Smooth muscle cell (in vitro differentiated cells): ENCODE results near the gene COMMD9. TPM values are rescaled to one million over a fixed set of nuclear protein-coding genes. Genes with fewer than 3 reads are reported as not detected.
A peak's percentile ranks its signal among the peaks of the same experiment; 100 is the strongest.

Experiments used
- DNase-seq: peaks from one replicate; lab custom pipeline; 2025; ENCODE audit not compliant: unreplicated experiment; lab: John Stamatoyannopoulos, UW
- H2AFZ ChIP-seq: fragments of 200-600 bp; sonication (generic); 2 replicates; pipeline ENCODE4 v1.6.0; 2016; ENCODE audit warnings: antibody characterized with exemption, low read depth, mild to moderate bottlenecking
- H3F3A ChIP-seq: fragments of 200-600 bp; sonication (generic); 2 replicates; pipeline ENCODE4 v1.6.0; 2017; ENCODE audit warnings: antibody characterized with exemption, low read depth
- H3K27ac ChIP-seq: fragments of 200-600 bp; sonication (generic); 2 replicates; pipeline ENCODE4 v1.5.1; 2016; ENCODE audit warnings: low read depth, mild to moderate bottlenecking
- H3K27me3 ChIP-seq: fragments of 200-600 bp; sonication (generic); 2 replicates; pipeline ENCODE4 v1.6.1; 2016; ENCODE audit warnings: low read depth, mild to moderate bottlenecking
- H3K36me3 ChIP-seq: fragments of 200-600 bp; sonication (generic); 2 replicates; pipeline ENCODE4 v1.5.1; 2016; ENCODE audit warnings: low read depth
- H3K4me1 ChIP-seq: fragments of 200-600 bp; sonication (generic); 2 replicates; pipeline ENCODE4 v1.5.1; 2016; ENCODE audit warnings: low read depth
- H3K4me2 ChIP-seq: fragments of 200-600 bp; sonication (generic); 2 replicates; pipeline ENCODE4 v1.6.0; 2016; ENCODE audit warnings: mild to moderate bottlenecking
- H3K4me3 ChIP-seq: fragments of 200-600 bp; sonication (generic); 2 replicates; pipeline ENCODE4 v1.5.1; 2016; ENCODE audit warnings: mild to moderate bottlenecking
- H3K79me2 ChIP-seq: fragments of 200-600 bp; sonication (generic); 2 replicates; pipeline ENCODE4 v1.6.0; 2016; ENCODE audit warnings: low read depth, mild to moderate bottlenecking
- H3K9ac ChIP-seq: fragments of 200-600 bp; sonication (generic); 2 replicates; pipeline ENCODE4 v1.6.0; 2016; ENCODE audit warnings: low read depth
- H3K9me3 ChIP-seq: fragments of 200-600 bp; sonication (generic); replicated peaks from 2 replicates; pipeline ENCODE4 v1.5.1; 2016; ENCODE audit warnings: low read depth
- H4K20me1 ChIP-seq: fragments of 200-600 bp; sonication (generic); 2 replicates; pipeline ENCODE4 v1.6.0; 2016; ENCODE audit warnings: low read depth
- WGBS: methylation state at CpG from one replicate; pipeline ENCODE4 v1.1.7; 2016; ENCODE audit warnings: low lambda C conversion rate; 5-methylcytosine and 5-hydroxymethylcytosine counted together
- polyA plus RNA-seq: library from polyadenylated mRNA; unstranded; fragments of >200 nt; fragmentation: Nextera tagmentation; extraction: Ambion mirVana; gene quantifications from 2 replicates; pipeline ENCODE4 v1.2.1, GENCODE V29; 2016
- total RNA-seq: library from RNA; depleted of rRNA; stranded (reverse); fragments of >200 nt; gene quantifications from 2 replicates; pipeline ENCODE4 v1.2.3, GENCODE V29; 2014
- TF ChIP-seq, protein P1 (sequence below): fragments of 200-600 bp; sonication (generic); IDR thresholded peaks from 2 replicates; pipeline ENCODE4 v1.5.1; 2017; ENCODE audit warnings: borderline replicate concordance, mild to moderate bottlenecking, antibody characterized with exemption; ENCODE audit not compliant: insufficient read depth, poor library complexity, severe bottlenecking

Gene COMMD9
- total and polyA plus RNA-seq, 2 experiments from 2014 or later, result 35.9 to 83.0 TPM

DNA sequence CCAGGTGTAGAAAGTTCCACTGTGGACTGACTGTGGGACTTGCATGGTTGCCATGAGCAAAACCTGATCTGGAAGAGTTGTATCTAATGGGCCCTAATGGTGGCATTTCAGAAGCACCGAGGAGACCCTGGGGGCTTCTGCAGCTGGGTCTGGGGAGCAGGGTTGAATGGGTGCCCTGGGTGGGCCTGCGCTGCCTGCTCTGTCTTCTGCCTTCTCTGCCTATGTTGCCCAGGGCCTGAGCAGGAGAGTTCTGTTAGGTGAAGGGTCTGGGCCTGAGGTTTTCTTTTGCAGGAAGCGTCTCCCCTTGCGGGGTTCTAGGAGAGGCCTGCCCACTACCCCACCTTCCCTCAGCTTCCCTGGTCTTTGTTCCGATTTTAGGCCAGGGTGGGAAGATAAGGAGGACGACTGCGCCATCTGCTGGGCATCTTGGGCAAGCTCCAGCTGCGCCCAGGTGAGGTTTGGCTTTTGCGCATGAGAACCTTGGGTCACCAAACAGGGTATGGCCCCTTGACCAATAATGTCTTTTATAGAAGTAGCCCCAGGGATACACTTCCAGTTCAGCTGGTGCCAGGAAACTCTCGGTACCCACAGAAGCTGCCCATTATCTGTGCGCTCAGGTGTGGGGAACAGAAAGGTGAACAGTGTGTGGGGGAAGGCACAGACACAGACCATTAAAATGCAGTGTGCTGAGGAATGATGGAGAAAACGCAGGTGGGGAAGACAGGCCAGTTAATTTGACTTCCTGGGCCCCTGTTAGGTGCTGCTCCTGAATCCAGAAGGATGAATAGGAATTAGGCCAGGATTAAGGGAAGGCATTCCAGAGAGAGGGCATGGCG lies 23.2 kb downstream of the COMMD9 start:
- Histone ChIP-seq H3K4me3 (no peak overlapping the region), H2AFZ (no peak overlapping the region), H3K79me2 (no peaks in the 10 kb centered on the region), H3K27ac (no peak overlapping the region), H3K27me3 (peaks cover 15% of the 10 kb centered on the region), H4K20me1 (no peaks in the 10 kb centered on the region), H3F3A (no peaks in the 10 kb centered on the region), H3K4me1 (peaks cover 5% of the 10 kb centered on the region), H3K9ac (no peak overlapping the region), H3K36me3 (no peaks in the 10 kb centered on the region), H3K9me3 (no peaks in the 10 kb centered on the region), H3K4me2 (no peak overlapping the region)
- DNase-seq, result no peak
- 28% methylated on average over 13 of the region's 13 CpGs for WGBS
- TF ChIP-seq, protein P1, sequence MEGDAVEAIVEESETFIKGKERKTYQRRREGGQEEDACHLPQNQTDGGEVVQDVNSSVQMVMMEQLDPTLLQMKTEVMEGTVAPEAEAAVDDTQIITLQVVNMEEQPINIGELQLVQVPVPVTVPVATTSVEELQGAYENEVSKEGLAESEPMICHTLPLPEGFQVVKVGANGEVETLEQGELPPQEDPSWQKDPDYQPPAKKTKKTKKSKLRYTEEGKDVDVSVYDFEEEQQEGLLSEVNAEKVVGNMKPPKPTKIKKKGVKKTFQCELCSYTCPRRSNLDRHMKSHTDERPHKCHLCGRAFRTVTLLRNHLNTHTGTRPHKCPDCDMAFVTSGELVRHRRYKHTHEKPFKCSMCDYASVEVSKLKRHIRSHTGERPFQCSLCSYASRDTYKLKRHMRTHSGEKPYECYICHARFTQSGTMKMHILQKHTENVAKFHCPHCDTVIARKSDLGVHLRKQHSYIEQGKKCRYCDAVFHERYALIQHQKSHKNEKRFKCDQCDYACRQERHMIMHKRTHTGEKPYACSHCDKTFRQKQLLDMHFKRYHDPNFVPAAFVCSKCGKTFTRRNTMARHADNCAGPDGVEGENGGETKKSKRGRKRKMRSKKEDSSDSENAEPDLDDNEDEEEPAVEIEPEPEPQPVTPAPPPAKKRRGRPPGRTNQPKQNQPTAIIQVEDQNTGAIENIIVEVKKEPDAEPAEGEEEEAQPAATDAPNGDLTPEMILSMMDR, result peak; percentile 95

DNA sequence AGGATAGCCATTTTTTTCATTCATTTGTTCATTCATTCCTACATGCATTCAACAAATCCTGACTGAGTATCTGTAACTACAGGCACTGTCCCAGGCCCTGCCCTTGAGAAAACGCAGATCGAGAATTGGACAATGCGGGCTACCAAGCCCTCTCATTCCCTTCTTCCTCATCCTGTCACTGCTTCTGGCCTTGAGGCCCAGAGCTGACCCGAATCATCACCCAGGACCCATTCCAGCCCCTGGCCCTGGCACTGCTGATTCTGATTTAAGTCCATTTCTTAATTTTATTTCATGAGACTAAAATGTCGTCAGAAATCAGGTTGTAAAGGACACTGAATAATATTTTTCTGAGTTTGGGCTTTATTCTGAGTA lies 24.3 kb downstream of the COMMD9 start:
- Histone ChIP-seq H3K27ac (no peak overlapping the region), H2AFZ (no peak overlapping the region), H3K4me1 (peaks cover 5% of the 10 kb centered on the region), H3K79me2 (no peaks in the 10 kb centered on the region), H3K4me3 (no peak overlapping the region), H3K4me2 (no peak overlapping the region), H3K9ac (no peak overlapping the region), H4K20me1 (no peaks in the 10 kb centered on the region), H3K27me3 (peaks cover 15% of the 10 kb centered on the region), H3K36me3 (no peaks in the 10 kb centered on the region), H3F3A (no peaks in the 10 kb centered on the region), H3K9me3 (no peaks in the 10 kb centered on the region)
- WGBS, result 95% methylated on average over 5 of the region's 5 CpGs
- TF ChIP-seq, protein P1, result no peak
- no peak for DNase-seq

DNA sequence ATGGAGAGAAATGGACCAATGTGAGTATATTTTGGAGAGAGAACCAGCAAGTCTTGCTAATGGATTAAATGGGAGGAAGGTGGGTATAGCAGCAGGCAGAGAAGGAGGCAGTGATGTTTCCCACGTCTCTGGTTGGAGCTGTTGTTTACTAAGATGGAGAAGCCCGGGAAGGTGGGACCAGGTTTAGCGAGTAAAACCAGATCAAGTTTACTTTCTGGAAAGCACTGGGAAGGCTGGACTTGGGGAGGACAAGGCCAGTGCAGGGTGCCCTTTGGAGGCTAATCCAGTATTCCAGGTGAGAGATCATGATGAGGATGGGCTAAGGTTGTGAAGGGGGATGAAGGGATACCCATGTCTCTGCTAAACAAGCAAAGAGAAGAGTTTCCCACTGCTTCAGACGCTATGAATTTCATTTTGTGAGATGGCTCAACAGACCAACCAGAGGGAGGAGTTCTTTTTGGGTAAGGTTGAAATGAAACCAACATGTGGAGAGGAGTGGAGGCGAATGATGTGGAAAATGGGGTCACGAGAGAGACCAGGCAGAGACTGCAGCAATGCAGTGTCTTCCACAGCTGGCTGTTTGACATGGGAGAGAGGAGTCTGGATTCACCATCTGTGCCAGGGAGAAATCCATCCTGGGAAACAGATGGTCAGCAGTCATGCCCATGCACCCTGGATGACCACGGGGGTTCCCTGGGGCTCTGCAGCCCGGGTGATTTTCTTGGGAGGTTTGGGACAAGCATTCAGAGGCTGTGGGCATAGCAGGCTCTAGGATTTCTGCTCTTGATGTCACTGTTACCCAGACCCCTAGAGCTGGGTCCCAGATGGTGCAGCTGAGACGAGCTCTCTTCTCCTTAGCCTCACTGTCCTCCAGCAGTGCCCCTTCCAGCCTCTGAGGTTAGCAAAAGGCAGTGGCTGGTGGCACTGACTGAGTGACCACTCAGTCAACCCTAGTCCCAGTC lies 24.9 kb downstream of the COMMD9 start:
- 80% methylated on average over 9 of the region's 9 CpGs for WGBS

More for the DNA sequence above, 24.9 kb downstream of the COMMD9 start:
- Histone ChIP-seq H3K4me1 (peaks cover 5% of the 10 kb centered on the region), H4K20me1 (no peaks in the 10 kb centered on the region), H3K4me2 (no peak overlapping the region), H3K27ac (no peak overlapping the region), H3K79me2 (no peaks in the 10 kb centered on the region), H3K4me3 (no peak overlapping the region), H3K36me3 (no peaks in the 10 kb centered on the region), H3K9me3 (no peaks in the 10 kb centered on the region), H3K9ac (no peak overlapping the region), H3F3A (no peaks in the 10 kb centered on the region), H2AFZ (no peak overlapping the region), H3K27me3 (peaks cover 15% of the 10 kb centered on the region)
- TF ChIP-seq, protein P1, result no peak
- no peak for DNase-seq
